GM04504 (cell line): ENCODE results near the gene ITPR1.

ENCODE experiments used
- DNase-seq: peaks from one replicate; pipeline ENCODE4 v3.0.0-alpha.2; 2012; ENCODE audit warnings: low read depth

ITPR1 gene

DNA sequence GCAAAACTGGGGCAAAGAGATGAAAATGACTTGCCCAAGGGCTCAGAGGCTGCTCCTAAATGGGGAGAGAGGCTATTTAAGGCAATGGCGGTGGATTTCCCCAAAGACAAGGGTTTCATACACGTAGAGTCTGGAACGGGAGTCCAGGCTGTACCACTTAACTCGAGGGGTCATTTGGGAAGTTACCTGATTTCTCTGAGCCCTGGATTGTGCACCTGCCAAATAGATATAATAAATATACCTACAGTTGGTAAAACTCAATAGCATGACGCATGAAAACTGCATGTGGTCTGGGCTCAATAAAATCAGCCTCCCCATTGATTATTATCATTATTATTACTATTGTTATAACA, 1.3 kb upstream of the ITPR1 start:
- DNase-seq: no peak

DNA sequence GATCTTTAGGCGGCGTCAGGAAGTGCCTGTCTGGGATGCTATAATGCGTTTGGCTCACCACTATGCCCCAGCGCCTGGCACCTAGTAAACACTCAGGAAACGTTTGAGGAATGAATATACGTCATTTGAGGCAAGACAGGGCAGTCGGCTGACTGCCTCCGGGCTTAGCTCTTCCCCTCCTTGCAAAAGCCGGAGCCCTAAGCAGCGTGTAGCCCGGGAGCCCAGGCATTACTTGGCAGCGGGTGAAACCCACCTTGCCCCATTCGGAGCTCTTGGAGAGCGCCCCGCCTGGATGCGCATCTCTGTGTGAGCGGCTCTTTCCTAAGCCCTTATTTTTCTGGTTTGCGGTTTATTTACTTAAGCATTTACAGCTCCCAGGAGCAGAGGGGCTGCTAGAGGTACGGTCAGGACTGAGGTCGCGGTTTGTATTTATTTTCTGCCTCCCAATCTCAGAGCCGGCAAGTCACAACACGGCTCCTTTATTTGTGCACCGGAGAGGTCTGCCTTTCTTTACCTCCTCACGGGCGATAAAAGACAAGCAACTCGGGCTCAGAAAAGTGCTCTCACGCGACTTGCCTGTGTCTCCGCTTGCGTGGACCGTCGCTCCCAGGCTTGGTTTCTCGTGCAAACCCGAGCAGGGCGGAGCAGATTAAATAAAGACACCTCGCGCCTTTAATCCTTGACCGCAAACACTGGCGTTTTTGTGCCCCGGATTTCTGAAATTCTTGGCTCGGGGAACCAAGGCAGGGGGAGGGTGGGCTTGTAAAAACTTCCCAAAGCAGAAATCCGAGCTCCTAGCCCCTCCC, 737 bp upstream of the ITPR1 start:
- peak; percentile 10 for DNase-seq

DNA sequence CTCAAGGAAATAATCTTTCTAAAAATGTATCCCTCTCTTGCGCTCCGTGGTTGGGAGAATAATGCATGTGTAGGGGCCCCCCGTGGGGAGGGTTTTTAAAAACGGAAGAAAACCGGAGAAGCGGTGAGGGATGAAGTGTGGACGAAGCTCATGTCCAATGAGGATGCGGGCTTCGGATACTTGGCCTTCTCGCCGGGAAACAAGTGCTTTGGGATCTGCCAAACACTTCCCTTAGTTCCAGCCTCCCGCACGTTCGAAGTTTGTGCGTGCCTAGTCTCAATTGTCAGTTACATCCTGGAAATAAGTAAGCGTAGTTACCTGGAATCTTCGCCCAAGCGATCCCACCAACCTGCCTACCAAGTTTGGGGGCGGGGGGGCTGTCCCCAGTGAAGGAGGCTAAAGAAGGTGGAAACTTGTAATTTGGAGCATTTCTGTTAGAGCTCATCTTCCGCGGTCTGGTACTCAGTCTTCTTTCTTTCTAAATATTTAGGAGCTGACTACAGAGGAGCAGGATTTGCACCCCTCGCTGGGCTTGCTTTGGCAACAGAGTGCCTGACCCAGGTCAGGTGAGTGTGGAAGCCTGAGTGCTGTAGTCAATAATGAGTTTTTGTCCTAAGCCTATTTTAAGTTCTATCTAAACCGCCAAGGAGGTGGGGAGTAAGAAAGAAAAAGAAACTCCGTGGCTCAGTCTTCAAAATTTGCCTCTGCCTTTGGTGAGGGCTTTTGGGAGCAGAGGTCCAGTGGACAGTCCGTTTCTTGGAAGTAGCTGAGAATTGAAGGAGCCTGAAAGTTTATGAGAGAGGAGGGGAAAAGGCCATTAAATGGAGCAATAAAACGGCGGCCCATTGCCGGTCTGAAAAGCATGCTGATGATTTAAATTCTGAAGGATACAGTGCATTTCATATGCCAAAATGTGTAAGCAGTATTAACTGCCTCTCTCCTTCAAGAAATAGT, 1.1 kb downstream of the ITPR1 start:
- no peak for DNase-seq

DNA sequence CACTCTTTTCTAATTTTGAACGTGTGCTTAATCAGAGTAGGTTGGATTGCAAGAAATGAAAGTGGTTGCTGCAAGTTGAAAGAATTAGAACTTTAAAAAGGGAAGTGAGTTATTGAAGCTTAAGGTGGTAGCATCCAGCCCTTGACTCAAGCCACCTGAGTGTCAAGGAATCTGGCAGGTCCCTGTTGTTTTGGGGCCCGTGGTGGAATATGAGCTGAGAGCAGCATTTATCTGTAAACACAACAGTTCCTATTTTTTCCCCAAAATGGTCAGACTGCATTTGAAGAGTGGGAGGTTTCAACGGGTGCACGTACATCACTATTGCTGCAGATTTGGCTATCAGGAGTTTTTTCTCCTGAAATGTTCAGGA, 1.7 kb downstream of the ITPR1 start:
- DNase-seq: no peak

DNA sequence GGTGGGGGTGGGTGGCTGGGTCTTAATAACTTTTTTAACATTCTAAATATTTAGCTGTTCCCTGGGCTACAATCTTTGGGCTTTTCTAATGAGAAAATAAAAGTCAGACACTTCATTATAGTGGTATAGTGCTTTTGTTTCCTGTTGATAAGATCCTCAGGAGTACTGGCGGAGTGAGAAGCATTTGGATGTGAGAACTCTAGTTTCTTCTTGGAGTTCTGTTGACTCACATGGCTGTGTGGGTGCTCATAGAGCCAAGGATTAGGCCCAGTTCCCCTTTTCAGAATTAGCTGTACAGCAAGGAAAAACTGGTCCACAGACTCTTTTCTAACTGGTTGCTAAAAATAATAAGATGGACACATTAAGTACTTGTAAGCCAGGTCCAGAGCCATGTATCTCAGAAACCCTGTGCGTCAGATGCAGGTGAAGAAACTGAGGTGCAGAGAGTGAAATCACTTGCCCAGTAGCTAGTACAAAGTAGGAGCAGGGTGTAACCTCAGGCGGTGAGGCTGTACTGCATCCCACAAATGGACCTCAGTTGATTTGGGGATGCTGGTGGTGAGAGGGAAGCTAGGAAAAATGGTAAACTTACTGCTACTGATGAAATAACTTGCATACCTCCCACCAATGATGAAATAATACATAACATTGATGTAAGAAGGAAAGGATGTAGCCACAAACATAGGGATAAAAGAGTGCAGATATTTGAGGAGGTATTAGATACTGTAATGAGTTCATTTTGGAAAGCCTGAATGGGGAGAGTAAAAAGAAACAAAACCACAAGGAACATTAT, 2.3 kb downstream of the ITPR1 start:
- no peak for DNase-seq

DNA sequence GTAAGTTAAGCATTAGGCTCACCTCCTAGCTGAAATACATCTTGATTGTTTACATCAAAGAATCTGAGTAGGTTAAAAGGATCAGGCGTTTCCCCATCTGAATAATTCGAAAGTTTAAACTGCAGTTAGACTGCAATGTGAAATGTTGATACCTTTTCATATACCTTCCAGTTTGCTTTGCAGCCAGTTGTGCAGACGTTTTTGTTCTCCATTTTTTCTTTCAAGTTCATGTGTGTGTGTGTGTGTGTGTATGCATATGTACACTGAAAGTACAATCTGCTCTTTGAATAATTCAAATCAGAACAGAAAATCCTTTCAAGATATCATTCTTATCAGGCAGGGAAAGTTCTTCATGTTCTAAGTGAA, 2.9 kb downstream of the ITPR1 start:
- DNase-seq: no peak

DNA sequence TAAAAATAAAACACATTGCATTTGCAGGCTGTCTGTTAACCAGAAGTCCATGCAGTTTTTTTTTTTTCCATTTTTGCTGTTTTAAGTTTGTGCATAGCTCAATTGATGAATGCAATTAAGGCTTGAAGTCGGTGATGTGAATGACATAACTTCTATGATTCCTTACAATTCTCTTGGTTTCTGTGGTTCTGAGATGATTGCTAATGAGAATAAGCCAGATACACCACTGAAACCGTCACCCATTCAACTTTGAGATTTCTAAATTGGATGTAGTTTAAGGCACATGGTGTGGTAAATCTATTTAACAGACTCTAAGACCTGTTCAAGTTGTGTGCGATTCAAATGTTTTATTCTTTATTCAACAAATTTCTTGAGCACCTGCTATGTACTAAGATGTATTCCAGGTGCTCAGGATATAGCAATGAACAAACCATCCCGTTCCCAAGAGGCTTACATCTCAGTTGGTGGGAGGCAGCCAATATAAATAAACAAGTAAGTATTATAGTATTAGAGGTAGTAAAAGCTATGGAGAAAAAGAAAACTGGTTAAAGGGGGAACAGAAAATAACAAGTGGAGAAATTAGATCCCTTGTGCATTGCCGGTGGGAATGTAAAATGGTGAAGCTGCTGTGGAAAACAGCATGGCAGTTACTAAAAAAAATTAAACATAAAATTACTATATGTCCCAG, 4.0 kb downstream of the ITPR1 start:
- no peak for DNase-seq

DNA sequence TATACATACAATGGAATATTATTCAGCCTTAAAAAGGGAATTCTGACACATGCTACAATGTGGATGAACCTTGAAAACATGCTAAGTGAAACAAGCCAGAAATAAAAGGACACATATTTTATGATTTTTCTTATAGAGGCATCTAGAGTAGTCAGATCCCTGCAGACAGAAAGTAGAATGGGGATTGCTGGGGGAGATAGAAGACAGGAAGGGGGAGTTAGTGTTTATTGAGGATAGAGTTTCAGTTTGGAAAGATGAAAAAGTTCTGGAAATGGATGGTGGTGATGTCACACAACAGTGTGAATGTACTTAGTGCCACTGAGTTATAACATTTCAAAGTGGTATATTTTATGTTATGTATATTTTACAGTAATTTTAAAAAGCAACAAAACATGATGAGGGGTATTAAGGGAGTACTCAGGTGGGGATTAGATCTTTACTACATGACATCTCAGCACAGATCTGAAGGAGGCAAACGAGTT, 4.7 kb downstream of the ITPR1 start:
- no peak for DNase-seq

DNA sequence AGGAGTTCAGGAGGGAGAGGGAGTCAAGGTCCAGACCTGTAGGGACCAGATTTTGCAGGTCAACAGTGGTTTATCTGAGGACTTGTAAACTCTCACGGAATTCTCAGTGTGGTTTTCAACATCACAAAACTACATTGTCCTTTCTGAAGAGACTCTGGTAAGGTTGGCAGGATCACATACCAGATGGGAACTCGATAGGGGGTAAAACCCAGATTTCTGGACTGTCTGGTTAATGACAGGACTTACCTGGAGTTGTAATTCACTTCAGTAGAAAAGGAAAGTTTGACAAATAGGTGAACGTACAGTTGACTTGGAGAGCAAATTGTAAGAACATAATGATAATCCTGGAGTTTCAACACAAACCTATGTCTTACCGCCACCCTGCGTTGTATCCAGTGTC, 5.3 kb downstream of the ITPR1 start:
- no peak for DNase-seq

DNA sequence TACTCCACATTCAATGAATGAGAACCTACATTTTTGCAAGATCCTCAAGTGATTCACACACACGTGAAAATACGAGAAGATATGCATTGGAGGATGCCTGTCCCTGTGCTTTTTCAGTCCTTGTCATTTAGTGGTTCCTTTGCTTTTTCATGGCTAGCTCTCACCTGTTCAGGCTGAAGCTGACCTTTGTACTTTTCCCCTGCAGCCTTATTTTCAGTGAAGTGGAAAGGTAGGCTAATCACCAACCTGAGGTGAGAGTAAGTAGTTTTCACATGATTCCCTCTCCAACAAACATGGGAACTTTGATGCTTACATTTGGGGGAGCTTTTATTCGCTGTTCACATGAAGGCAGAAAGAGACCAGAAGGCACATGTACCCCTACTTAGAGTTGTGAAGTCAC, 8.3 kb downstream of the ITPR1 start:
- no peak for DNase-seq

DNA sequence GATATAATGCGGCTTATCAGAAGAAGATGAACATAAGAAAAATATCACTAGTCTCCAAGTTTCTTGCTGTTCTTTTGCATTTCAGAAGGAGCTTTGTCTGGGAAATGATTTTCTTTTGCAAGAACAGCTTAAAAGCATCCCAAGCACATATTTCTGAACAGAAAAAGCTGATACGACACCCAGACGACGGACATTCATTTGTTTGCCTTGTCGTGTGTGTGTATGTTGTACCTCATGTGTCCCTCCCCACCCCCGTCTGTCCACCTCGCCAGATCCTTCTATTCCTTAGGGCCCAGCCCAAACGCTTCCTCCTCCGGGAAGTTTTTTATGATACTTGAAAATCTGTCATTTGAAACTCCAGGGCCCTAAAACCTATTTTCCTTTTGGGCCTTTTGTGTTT, 8.8 kb downstream of the ITPR1 start:
- no peak for DNase-seq

DNA sequence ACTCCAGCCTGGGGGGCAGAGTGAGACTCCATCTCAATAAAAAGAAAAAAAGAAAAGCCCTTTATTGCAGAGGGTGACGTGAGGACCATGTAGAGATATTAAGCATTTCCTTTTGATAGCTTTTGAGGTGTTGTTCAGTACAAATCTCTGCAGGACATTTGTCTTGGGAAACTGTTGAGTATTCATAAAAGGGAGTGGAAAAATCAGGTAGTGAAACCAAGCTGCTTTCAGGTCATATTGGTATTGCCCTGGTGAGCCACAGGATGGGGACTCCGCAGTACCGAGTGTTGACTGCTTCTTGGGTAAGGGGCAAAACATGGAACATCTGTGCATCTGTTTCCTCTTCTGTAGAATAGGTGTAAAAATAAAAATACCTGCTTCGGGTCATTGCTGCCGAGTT, 9.9 kb downstream of the ITPR1 start:
- no peak for DNase-seq

DNA sequence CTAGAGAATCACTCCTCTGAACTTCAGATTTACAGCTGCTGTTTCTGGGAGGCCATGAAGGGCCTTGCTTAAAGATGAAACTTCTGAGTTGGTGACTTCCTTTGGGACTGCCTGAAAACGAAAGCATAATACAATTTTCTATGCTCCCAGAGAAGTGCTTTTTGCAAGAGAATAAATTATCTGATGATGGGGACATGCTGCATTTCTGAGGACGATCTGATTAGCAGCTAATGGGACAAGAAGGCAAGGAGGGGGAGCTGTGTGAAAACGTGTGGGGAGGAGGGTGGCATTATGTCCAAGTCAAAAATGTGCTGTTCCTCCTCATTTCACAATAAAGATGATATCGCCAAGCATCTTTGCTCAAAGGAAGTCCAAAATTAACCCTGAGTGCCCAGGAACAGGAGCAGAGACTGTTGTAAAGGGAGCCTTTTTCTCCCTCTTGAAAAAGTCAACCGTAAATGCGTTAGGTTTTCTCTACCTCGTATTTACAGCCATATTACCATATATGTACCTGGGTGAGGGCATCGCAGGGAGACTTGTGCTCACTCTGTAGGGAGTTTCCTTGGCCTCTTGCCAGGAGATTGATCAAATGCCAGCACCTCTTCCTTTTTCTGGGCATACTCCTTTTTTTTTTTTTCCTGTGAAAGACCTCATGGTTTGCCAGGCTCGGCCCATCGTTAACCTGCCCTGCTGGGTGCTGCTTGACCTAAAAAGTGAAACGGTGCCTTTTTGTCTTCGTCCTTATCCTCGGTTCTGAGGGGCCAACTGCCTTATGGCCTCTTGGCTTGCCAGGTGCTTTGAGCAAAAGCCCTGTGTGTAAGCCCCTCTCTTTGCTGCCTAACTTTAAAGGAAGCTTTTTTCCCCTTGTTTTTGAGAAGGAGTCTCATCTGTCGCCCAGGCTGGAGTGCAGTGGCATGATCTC, 11.5 kb downstream of the ITPR1 start:
- no peak for DNase-seq

DNA sequence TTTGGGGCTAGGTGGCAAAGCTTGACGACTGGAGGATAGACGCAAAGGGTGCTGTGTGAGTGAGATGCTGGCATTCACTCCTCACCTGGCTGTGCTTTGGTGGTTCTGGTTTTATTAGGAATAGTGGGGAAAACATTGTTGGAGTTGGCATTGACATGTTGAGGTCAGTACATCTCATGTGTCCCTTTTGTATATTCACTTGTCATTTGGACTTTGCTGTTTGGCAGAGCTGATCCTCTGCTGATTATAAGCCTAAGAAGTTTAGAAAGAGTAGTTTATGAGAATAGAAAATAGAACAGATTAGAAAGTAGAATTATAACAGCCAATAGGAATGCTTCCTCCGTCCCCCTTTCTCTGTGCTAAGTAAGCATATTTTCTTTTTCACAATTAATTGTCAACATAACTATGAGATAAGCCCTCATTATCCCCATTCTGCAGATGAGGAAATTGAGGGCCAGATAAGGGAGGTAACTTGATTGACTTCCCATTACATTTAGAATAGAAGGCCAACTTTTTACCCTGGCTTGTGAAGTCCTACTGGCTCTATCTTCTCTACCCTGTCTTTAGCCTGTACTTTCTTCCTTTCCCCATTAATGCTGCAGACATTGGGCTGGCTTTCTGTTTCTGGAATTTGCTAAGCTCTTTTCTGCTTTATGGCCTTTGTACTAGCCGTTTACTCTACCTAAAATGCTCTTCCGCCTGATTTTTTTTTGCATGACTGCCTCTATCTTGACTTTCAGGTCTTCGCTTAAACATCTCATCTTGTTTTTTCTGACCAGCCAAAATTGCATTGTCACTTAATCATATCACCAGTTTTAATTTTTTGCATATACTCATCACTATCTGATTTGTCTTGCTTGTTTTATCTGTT, 12.8 kb downstream of the ITPR1 start:
- DNase-seq: no peak

DNA sequence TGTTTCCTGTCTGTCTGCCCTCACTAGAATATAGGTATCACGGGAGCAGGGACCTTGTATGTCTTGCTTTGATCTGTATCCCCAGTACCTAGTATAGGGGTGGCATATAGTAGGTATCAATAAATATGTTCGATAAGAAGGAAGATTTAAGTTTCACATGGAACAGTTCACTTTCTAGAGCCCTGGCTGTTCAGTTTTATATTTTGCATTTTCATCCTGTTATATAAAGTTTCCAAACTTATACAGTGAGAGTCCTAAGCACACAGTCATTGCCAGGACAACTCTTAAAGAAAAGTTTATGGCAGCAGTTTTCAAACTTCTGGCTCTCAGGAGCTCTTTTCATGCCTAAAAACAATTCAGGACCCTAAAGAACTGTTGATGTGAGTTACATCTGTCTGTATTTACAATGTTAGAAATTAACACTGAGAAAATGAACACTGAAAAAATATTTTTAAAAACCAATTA, 13.4 kb downstream of the ITPR1 start:
- DNase-seq: no peak

DNA sequence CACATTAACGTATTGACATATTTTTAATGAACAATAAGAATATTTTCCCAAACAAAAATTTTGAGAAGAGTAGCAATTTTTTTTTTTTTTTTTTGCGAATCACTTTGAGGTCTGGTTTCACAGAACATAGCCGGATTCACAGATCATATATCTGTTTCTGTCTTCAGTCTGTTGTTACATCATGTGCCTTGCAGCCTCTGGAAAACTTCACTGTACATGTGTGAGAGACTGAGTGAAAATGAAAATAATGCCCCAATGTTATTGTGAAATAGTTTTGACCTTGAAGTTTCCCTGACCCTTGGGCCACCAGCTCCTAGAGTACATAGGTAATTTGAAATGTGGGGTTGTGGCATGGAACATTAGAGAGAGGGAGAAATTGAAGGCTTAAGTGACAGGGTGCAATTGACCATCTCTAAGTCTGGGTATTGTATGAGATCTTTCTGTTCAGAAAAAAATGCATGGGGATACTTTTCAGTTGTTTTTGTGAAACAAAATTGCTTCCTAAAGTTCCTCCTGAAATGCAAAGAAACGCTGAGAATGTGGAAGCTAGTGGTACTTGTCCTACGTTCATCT, 14.0 kb downstream of the ITPR1 start:
- no peak for DNase-seq

DNA sequence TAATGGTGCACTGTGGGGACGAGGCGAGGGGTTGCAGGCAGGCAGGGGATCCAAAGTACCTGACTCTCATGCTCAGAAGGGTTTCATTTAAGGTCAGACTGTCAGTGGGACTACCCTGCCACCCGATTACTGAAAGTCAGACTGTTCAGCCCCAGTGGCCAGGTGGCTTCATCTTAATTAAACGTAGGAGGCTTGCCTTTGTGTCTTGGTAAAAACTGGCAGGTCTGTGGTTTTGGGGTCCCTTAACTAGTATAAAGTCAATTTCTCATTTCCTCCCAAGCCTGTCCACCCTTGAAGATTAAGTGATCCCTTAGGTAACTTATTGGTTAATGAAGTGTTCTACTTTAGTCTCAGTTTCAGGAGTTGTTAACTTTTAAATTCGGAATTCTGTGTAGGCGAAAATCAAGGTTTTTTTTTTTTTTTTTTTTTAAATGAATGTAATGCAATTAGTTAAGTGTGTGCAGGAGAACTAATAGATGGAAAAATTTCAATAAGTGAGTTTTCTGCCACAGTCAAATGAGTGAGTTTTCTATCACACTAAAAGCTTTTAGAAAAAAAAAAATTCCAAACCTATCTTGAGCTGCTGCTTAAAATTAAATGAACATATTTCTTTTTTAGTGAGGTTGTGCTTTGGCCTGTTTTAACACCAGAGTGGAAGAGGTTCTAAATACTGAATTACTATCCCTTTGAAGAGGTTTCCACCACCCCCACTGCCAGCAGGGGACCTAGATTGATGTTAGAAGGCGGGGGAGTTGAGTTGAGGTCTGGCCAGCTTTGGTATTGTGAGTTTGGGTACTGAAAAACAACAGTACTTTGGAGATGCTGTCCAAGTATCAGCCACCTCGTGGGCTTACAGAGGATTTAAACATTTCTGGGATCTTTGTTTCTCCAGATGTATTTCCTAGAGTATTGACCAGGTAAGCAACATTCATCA, 15.2 kb downstream of the ITPR1 start:
- DNase-seq: no peak

DNA sequence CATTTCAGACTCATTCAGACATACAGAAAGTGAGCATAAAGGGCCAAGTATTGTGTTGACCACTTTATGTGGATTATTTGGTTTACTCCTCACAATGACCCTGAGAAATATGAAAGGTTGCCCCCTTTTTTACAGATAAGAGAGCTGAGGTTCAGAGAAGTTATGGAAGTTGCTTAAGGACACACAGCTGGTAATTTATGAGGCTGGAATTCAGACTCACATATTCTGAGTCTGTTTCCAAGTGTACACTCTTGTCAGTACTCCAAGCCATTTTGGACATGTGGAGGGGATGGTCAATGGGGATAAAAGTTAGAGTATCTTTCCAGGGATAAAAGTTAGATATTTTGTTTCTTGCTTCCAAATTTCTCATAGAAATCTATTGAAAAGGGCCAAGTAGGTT, 15.9 kb downstream of the ITPR1 start:
- DNase-seq: no peak
